BE2C (cell line): ENCODE results near the gene LRCOL1.

Experiments used
- DNase-seq: peaks from one replicate; pipeline ENCODE4 v3.0.0-alpha.2; 2020
- H3K27me3 ChIP-seq: fragments of 250-450 bp; sonication (Bioruptor Pico); 2 replicates; pipeline ENCODE4 v1.5.1; 2020; ENCODE audit warnings: mild to moderate bottlenecking
- H3K36me3 ChIP-seq: fragments of 250-450 bp; sonication (Bioruptor Pico); 2 replicates; pipeline ENCODE4 v1.5.1; 2020; ENCODE audit warnings: mild to moderate bottlenecking
- H3K4me1 ChIP-seq: fragments of 250-450 bp; sonication (Bioruptor Pico); 2 replicates; pipeline ENCODE4 v1.5.1; 2020
- H3K4me3 ChIP-seq: 2 replicates; pipeline ENCODE4 v1.5.1; 2011; ENCODE audit warnings: low read depth, low read length
- H3K9me3 ChIP-seq: fragments of 250-450 bp; sonication (Bioruptor Pico); 2 replicates; pipeline ENCODE4 v1.5.1; 2020
- CTCF ChIP-seq: IDR thresholded peaks from 2 replicates; pipeline ENCODE4 v1.5.1; 2012; ENCODE audit warnings: mild to moderate bottlenecking, low read depth, low read length

LRCOL1 gene

GRCh38 chr12:132579744-132580143 lies 30.6 kb downstream of the LRCOL1 start:
- H3K9me3 ChIP-seq: no peaks in the 10 kb centered on the region
- H3K4me1 ChIP-seq: no peaks in the 10 kb centered on the region
- no peaks in the 10 kb centered on the region; the same call in 1 of the 2 replicates for H3K36me3 ChIP-seq
- no peak for TF ChIP-seq CTCF
- H3K27me3 ChIP-seq: no peaks in the 10 kb centered on the region
- no peak overlapping the region for H3K4me3 ChIP-seq
- no peak for DNase-seq

- H3K4me3 ChIP-seq: no peak overlapping the region
These were observed 31.6 kb downstream of the LRCOL1 start for GRCh38 chr12:132578826-132579225.

GRCh38 chr12:132578118-132578517 lies 32.3 kb downstream of the LRCOL1 start:
- TF ChIP-seq CTCF: no peak
- DNase-seq: no peak
- H3K4me3 ChIP-seq: no peak overlapping the region
- no peaks in the 10 kb centered on the region for H3K27me3 ChIP-seq
- H3K4me1 ChIP-seq: no peaks in the 10 kb centered on the region
- no peaks in the 10 kb centered on the region; the same call in none of the 2 replicates for H3K36me3 ChIP-seq
- no peaks in the 10 kb centered on the region for H3K9me3 ChIP-seq

More at GRCh38 chr12:132578826-132579225, 31.6 kb downstream of the LRCOL1 start:
- Histone ChIP-seq H3K4me1 (no peaks in the 10 kb centered on the region), H3K9me3 (no peaks in the 10 kb centered on the region), H3K27me3 (no peaks in the 10 kb centered on the region), H3K36me3 (no peaks in the 10 kb centered on the region; the same call in none of the 2 replicates)
- DNase-seq: no peak
- no peak for TF ChIP-seq CTCF

- H3K4me1 ChIP-seq: no peaks in the 10 kb centered on the region
- H3K4me3 ChIP-seq: no peak overlapping the region
- H3K9me3 ChIP-seq: no peaks in the 10 kb centered on the region
- no peak for DNase-seq
- H3K36me3 ChIP-seq: no peaks in the 10 kb centered on the region; the same call in none of the 2 replicates
- TF ChIP-seq CTCF: no peak
- no peaks in the 10 kb centered on the region for H3K27me3 ChIP-seq
These were observed 33.0 kb downstream of the LRCOL1 start for GRCh38 chr12:132577191-132577920.

- Histone ChIP-seq H3K4me1 (no peaks in the 10 kb centered on the region), H3K36me3 (no peaks in the 10 kb centered on the region; the same call in none of the 2 replicates), H3K4me3 (no peak overlapping the region), H3K9me3 (no peaks in the 10 kb centered on the region), H3K27me3 (no peaks in the 10 kb centered on the region)
- TF ChIP-seq CTCF: no peak
- DNase-seq: no peak
These were observed 33.7 kb downstream of the LRCOL1 start for GRCh38 chr12:132576701-132577100.

GRCh38 chr12:132575661-132576060 lies 34.7 kb downstream of the LRCOL1 start:
- no peaks in the 10 kb centered on the region; the same call in none of the 2 replicates for H3K36me3 ChIP-seq
- H3K4me3 ChIP-seq: no peak overlapping the region
- H3K27me3 ChIP-seq: no peaks in the 10 kb centered on the region
- H3K9me3 ChIP-seq: no peaks in the 10 kb centered on the region
- no peak for DNase-seq
- H3K4me1 ChIP-seq: no peaks in the 10 kb centered on the region
- no peak for TF ChIP-seq CTCF
